Activated B cell treated with CpG ODN at 0.5 μM for 24 hours (primary cell): ENCODE results near the gene KIRREL3. TPM values are rescaled to one million over a fixed set of nuclear protein-coding genes. Genes with fewer than 3 reads are reported as not detected.

Source experiments
- ATAC-seq: fragments of 200-7000 bp; cut with Tn5 transposase; one replicate; pipeline ENCODE4 v1.10.0; 2021; ENCODE audit warnings: low read depth, mild to moderate bottlenecking, moderate library complexity
- CTCF ChIA-PET: fragments of 350-600 bp; sonication (Branson Sonifier 250); formaldehyde crosslinking; loops from one replicate; lab custom pipeline; 2021; ENCODE audit warnings: antibody characterized with exemption; lab: Charles Lee
- POLR2A ChIA-PET: fragments of 350-600 bp; sonication (Branson Sonifier 250); formaldehyde crosslinking; loops from one replicate; lab custom pipeline; 2021; ENCODE audit warnings: antibody characterized with exemption; lab: Charles Lee
- DNase-seq: peaks from one replicate; pipeline ENCODE4 v3.0.0; 2022
- H3K27ac Mint-ChIP-seq: one replicate; pipeline ENCODE4 v1.8.0; 2020; ENCODE audit warnings: mixed read lengths
- H3K27me3 Mint-ChIP-seq: one replicate; pipeline ENCODE4 v1.8.0; 2021; ENCODE audit warnings: mixed read lengths
- H3K36me3 Mint-ChIP-seq: one replicate; pipeline ENCODE4 v1.8.0; 2021; ENCODE audit warnings: low read depth, mixed read lengths
- H3K4me1 Mint-ChIP-seq: one replicate; pipeline ENCODE4 v1.8.0; 2021; ENCODE audit warnings: mixed read lengths
- H3K4me3 Mint-ChIP-seq: one replicate; pipeline ENCODE4 v1.8.0; 2020; ENCODE audit warnings: mild to moderate bottlenecking, mixed read lengths
- H3K9me3 Mint-ChIP-seq: one replicate; pipeline ENCODE4 v1.8.0; 2020; ENCODE audit warnings: mixed read lengths
- CTCF ChIP-seq: fragments of 200-600 bp; IDR thresholded peaks from one replicate; pipeline ENCODE4 v1.8.0; 2022; ENCODE audit warnings: antibody characterized with exemption, mild to moderate bottlenecking
- intact Hi-C: fragments of 100-400 bp; cut with micrococcal nuclease; formaldehyde crosslinking; loops from one replicate; pipeline ENCODE4 v1.15.1; 2024
- total RNA-seq: library from RNA; stranded (reverse); gene quantifications from 2 replicates; pipeline ENCODE4 v1.2.3, GENCODE V29; 2022

The KIRREL3 gene
- total RNA-seq, 1 donor from 2014 or later, result not detected

GRCh38 chr11:126973051-126973450 is 27.5 kb downstream of the KIRREL3 start:
- no peak for DNase-seq
- no peaks in the 10 kb centered on the region for H3K4me1 Mint-ChIP-seq
- peaks cover 6% of the 10 kb centered on the region for H3K9me3 Mint-ChIP-seq
- no peak overlapping the region for H3K4me3 Mint-ChIP-seq
- POLR2A ChIA-PET, result no interaction called here
- TF ChIP-seq CTCF, result no peak
- peaks cover 10% of the 10 kb centered on the region for H3K27me3 Mint-ChIP-seq
- no peak overlapping the region for H3K27ac Mint-ChIP-seq
- no peak for ATAC-seq
- H3K36me3 Mint-ChIP-seq, result no peaks in the 10 kb centered on the region
- CTCF ChIA-PET, result interaction anchor here (1.0 kb wide), 1 partner anchor 14 kb away, joined by 4 read pairs; no protein-coding TSS in a partner anchor
- intact Hi-C loops, result no loop called here

DNA sequence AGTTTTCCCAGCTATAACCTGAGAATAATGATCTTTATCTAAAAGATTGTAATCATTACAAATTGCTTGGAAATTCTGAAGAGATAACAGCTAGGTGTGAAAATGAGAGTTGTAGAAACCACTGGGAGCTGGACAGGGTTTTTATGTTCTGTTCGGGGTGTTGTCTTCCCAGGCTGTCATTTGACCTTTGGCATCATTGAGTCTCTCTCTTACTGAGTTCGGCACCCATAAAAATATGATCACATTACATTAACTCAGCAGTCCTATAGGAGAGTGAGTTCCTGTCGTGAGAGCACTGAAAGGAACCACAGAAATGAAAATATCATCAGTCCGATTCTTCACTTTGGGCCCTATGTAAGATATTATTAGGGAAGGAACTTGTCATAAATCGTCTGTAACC is 29.3 kb downstream of the KIRREL3 start:
- no peak for TF ChIP-seq CTCF
- intact Hi-C loops, result no loop called here
- H3K4me1 Mint-ChIP-seq, result no peaks in the 10 kb centered on the region

GRCh38 chr11:126969865-126970479 is 30.6 kb downstream of the KIRREL3 start:
- no peaks in the 10 kb centered on the region for H3K4me1 Mint-ChIP-seq
- TF ChIP-seq CTCF, result no peak
- intact Hi-C loops, result no loop called here
- ATAC-seq (no peak), DNase-seq (no peak)
- no peaks in the 10 kb centered on the region for H3K36me3 Mint-ChIP-seq
- CTCF ChIA-PET, result no interaction called here
- no peak overlapping the region for H3K4me3 Mint-ChIP-seq
- POLR2A ChIA-PET, result no interaction called here
- H3K9me3 Mint-ChIP-seq, result peaks cover 6% of the 10 kb centered on the region
- H3K27me3 Mint-ChIP-seq, result peaks cover 12% of the 10 kb centered on the region
- H3K27ac Mint-ChIP-seq, result no peak overlapping the region

More for the DNA sequence above, 29.3 kb downstream of the KIRREL3 start:
- Mint-ChIP-seq H3K27me3 (peaks cover 12% of the 10 kb centered on the region), H3K36me3 (no peaks in the 10 kb centered on the region), H3K27ac (no peak overlapping the region), H3K4me3 (no peak overlapping the region), H3K9me3 (peaks cover 6% of the 10 kb centered on the region)
- no peak for DNase-seq
- CTCF ChIA-PET, result no interaction called here
- ATAC-seq, result no peak
- POLR2A ChIA-PET, result no interaction called here

- ChIA-PET CTCF (no interaction called here), POLR2A (no interaction called here)
- Mint-ChIP-seq H3K4me1 (no peaks in the 10 kb centered on the region), H3K36me3 (no peaks in the 10 kb centered on the region), H3K27ac (no peak overlapping the region), H3K9me3 (peaks cover 6% of the 10 kb centered on the region), H3K4me3 (no peak overlapping the region), H3K27me3 (peaks cover 12% of the 10 kb centered on the region)
- DNase-seq (no peak), ATAC-seq (no peak)
- no peak for TF ChIP-seq CTCF
- intact Hi-C loops, result no loop called here
Measured at GRCh38 chr11:126968915-126969314, 31.7 kb downstream of the KIRREL3 start.

GRCh38 chr11:126965331-126965730 is 35.2 kb downstream of the KIRREL3 start:
- no peak overlapping the region for H3K27ac Mint-ChIP-seq
- no peaks in the 10 kb centered on the region for H3K4me1 Mint-ChIP-seq
- no peak overlapping the region for H3K4me3 Mint-ChIP-seq
- intact Hi-C loops, result no loop called here
- no peak for TF ChIP-seq CTCF
- DNase-seq (no peak), ATAC-seq (no peak)
- CTCF ChIA-PET, result no interaction called here
- peaks cover 12% of the 10 kb centered on the region for H3K27me3 Mint-ChIP-seq
- POLR2A ChIA-PET, result no interaction called here
- H3K36me3 Mint-ChIP-seq, result no peaks in the 10 kb centered on the region
- no peaks in the 10 kb centered on the region for H3K9me3 Mint-ChIP-seq
